HG03571 (cell line): ENCODE data around the gene CCN2.
"Not testable (repeated sequence)": the region's sequence is repeated elsewhere in the genome, so short reads cannot be mapped to it uniquely, and the experiment has no call there.

ENCODE experiments used
- ATAC-seq: cut with Tn5 transposase; IDR thresholded peaks from one replicate; pipeline ENCODE4 v1.9.1; 2021; ENCODE audit not compliant: unreplicated experiment

CCN2 gene

DNA sequence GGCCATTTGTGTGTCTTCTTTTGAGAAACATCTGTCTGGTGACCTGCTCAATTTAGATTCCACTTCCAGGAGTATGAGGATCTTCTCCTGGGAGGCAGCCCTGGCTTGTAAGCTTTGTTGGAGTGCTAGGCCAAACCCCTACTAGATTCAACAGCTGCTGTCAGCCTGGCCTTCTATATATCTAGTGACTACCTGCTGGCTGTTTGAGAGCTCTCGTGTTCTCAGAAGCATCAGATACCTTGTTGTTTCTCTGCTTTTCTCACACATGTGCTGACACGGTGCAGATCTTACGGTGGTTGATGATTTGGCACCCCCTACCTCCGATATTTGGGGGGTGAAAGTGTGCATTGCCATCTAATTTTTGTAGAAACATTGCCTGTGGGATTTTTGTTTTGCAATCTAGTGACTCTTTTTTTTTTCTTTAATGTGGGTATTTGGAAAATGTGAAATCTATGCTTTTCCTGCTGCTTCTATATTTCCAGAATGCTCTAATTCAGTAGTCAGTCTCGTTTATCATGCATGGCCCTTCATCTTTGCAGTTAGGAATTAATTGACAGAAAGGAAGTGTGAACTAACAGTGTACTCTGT, 4.7 kb downstream of the CCN2 start:
- ATAC-seq = no peak

DNA sequence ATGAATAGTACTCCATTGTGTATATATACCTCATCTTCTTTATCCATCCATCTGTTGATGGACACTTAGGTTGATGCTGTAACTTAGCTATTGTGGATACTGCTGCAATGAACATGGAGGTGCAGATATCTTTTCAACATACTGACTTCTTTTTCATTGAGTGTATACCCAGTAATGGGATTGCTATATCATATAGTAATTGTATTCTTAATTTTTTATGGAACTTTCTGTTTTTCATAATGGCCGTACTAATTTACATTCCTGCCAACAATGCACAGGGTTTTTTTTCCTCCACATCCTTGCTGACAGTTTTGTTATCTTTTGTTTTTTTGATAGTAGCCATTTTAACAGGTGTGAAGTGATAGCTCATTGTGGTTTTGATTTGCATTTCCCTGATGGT, 5.2 kb downstream of the CCN2 start:
- ATAC-seq = no peak

DNA sequence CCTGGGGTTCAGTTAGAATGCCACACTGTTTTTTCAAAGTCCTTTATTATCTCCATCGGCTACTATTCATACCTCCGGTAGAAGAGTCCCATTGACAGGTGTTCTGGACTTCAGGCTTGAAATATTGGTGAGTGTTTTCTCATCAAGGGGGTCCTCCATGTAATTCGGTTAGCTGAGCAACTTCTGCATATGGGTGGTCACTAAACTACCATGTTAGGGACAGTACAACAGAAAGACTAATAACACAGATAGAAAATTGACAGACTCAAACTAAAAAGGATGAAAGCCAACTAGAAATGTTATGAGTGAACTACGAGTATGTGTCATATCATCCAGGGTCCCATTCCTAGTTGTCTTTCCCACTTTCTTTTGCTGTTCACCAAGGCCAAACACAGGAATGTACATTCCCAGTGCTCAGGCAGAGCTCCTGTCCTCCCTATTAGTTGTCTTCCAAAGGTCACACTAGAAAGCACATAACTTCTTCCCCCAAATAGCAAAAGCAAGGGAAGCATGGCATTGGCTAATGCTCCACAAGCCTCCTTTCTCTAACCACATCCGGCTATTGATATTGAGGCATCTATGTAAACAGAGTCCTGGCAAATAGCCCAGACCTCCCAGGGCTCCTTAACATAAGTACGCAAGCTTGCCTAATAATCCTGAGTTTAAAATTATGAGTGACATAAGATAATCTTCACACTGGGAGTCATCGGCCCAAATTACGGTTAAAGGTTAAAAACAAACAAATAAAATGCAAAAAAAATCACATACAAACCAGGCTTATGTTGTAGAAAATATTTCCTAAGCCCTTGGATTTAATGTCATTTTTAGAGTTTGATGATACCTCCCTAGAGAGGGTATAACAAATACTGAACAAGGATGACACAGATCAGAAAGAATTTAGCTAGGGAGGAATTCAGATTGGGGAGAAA, 13.2 kb downstream of the CCN2 start:
- ATAC-seq = no peak

DNA sequence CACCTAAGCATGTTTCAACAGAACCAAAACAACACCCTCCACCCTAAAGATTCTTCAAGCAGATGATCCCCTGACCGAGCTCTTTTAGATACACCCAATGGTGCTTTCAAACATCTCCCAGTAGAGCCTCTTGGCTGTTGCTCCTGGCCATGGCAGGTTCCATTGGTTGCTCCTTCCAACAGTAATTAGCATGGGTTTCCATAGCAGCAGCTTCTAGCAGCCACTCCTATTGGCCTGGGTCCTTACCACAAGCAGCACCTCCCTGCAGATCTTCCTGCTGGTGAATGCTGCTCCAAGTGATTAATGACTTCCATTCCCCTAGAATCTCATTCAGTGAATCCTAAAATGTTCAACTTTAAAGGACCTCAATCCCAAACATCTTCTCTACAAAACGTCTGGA, 13.9 kb downstream of the CCN2 start:
- ATAC-seq = no peak

DNA sequence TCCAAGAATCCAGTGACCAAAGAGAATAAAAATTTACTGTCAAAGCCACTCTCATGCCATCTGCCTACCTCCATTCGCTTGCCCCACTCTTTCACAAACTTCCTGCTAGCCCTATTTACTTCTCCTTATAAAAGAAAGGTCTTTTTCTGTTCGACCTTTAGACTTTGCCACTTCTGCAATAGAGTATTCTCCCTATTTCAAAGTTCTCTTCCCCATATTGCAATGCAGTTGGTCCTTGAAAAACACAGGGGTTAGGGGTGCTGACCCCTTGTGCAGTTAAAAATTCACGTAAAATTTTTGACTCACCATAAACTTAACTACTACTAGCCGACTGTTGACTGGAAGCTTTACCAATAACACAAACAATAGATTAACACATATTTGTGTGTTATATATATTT, 15.0 kb downstream of the CCN2 start:
- ATAC-seq = no peak

DNA sequence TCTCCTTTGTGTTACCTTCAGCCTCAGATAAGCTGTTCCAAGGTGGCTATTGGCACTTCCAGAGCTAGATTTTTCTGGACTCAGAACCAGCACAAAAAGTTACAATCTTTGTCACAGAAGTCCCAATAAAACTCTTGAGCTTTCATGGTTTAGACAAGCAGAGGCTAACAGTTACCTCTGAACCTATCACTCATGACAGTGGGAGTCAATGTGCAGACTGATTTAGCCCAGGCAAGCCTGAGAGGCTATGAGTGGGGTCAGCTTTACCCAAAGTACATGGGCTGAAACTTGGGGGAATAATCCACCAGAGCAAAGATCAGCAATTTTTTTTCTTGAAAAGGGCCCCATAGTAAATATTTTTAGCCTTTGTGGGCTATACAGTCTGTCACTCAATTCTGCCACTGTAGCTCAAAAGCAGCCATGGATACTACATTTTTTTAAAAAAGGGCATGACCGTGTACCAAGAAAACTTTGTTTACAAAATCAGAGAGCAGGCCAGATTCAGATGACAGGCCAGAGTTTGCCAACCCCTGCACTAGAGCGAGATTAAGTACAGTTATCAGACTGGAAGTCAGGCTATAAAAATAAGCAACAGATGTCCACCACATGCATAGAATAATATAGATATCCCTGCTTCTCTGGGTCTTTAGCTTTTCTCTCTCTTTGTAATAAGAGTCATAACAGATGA, 20.0 kb downstream of the CCN2 start:
- ATAC-seq = no peak

DNA sequence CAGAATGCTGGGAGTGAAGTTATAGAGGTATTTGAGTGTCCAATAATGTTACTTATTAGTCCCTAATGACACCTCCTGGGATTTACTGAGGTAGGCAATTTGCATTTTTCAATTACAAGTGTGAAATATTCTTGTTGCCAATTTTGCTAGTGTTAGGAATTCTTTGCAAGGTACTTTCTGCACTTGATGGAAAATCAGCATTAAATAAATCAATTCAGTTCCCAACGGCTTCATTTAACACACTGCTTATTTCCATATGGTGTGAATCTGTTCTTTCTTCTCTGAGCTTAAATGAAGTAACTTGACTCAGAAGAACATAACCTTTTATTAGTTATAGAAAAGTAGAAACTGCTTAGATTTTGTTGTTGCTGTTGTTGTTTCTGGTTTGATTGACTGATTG, 21.2 kb downstream of the CCN2 start:
- no peak for ATAC-seq

DNA sequence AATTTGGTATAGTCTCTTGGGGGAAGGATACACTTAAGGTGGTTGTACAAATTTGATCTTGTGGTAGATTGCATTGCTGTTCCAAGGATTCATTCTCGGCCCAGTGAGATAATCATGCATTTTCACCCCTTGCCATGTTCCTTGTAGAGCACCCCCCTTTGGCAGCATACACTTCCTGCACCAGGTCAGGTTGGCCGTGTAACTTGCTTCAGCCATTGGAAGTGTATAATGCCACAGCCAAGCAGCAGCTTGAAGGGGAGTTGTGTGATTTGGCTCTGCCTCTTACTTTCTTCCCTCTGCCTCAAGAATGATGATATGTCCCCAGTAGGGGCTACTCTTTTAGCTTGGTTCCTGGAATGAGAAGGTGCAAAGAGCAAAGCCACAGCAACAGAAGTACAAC, 21.9 kb downstream of the CCN2 start:
- ATAC-seq = no peak

DNA sequence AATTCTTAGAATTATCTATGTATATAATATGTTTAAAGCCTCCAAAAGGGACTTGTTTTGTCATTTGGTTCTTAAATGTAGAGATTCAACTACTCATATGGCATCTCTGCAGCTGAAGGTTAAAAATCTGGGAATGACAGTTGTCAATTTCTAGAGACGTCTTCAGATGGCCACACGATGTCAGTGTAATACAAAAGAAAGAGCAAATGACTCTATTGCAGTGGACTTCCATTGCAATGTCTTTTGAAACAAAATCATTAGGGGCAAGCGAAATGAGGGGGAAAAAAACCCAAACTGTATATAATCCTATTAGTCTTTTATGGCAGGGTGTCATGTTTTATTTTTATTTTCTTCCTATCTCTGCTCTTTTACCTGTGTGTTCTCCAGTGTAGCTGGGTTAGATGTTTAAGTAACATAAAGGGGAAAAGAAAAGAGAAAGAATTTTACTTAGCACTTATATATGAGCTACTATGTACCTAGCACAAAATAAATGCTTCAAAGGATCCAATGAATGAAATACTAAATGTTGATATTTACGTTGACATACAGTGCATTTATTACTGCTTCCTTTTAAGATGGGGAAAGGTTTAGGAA, 26.2 kb downstream of the CCN2 start:
- no peak for ATAC-seq

DNA sequence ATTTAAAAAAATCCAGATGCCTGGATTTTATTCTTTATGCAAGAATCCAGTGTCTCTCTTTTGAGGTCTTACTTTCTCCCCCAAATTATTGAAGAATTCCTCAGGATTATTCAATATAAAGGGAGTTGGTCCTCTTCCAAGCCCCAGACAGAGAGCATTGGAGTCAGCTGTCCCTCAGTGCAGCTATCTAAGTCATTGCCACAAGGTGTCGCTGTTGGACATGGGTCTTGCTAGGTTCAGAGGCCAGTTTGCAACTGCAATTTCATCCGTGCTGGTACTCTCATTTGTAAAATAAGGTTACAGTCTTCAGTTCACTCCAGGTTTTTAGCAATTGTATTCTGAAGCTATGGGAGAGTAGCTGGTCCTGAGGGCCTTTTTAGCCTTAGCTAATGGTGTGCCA, 27.8 kb downstream of the CCN2 start:
- no peak for ATAC-seq

DNA sequence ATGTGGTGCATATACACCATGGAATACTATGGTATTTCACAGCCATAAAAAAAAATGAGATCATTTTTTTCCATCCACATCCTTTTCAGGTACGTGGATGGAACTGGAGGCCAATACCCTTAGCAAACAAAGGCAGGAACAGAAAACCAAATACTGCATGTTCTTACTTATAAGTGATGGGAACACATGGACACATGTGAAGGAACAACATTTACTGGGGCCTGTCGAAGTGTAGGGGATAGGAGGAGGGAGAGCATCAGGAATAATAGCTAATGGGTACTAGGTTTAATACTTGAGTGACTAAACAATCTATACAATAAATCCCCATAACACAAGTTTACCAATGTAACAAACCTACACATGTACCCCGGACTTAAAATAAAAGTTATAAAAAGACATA, 30.5 kb downstream of the CCN2 start:
- no peak for ATAC-seq

DNA sequence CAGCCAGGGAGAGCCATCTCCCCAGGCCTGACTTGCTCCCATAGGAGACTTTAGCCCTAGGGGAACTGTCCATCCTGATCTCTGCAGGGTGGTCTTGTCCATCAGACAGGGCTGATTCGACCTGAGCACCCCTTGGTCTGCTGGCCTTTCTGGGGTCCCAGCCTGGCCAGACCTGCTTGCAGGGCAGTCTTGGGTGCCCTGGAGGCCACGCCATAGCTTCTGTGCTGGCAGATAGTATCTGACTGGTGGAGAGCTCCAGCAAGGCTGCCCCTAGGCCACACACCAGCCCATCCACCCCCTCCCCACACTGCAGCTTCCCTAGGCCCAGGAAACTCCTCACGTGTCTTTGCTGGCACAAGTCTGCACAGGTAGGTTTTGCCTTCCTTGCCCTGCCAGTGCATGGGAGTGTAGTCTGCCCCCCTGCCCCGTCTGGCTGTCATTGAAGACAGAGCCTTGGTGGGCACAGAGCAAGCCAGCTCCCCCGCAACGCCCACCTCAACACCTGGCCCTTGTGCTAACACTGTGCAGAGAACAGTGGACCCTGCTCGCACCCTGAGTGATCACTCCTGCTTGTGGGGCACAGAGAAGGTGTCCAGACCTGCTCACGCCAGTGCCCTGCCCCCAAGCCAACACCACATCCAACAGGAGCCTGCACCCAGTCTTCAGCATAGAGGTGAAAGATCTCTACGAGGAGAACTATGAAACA, 32.4 kb downstream of the CCN2 start:
- no peak for ATAC-seq

DNA sequence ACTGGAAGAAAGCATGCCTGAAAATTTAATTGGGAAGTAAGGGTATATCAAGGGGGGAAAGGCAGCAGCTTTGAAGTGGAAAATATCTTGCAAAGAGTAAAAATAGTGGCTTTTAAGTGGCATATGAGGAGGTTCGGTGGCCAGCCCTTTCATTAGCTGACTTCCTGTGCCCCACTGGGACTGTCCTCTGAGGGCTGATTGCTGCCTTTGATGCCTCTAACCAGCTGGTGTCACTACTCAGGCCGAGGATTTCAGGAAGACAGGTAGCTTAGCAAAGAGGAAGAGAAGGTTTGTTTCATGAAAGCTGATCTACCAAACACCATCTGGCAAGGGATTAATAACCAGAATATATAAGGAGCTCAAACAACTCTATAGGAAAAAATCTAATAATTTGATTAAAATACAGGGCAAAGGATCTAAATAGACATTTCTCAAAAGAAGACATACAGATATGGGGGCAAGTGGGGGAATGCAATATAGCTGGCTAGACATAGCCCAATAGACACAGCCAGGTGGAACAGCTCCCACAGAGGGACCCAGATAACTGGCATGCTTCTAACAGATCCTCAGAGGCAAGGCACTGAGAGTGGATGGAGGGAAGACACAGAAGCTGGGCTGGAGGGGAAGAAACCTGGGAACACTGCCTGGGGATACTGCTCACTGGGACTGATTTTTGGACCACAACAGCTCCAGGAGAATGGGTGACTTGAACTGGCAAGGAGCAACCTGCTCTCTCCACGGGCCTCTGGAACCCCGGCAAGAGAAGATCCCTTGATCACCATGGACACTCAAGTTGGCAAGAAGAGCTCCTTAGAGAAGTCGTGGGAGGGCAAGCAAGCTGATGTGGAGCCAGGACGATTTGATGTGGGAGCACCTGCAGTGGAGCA, 33.2 kb downstream of the CCN2 start:
- ATAC-seq = no peak

DNA sequence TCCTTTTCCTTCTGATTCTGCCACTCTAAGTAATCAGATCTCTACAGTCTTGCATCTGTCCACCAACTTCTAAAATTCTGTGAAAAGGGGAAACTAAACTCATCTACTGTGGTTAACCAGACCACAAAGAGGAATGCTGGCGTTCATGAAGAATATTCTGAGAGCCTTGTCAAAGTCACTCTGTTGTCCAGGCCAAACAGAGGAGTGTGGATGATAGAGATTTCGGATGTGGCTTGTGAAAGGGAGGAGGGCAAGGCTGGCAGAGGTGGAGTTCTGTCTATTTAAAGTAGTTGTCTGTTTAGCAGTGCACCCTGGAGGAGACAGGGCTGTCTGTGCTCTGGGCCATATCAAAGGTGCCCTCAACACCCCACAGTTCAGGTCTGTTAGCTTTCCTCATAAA, 33.9 kb downstream of the CCN2 start:
- no peak for ATAC-seq

DNA sequence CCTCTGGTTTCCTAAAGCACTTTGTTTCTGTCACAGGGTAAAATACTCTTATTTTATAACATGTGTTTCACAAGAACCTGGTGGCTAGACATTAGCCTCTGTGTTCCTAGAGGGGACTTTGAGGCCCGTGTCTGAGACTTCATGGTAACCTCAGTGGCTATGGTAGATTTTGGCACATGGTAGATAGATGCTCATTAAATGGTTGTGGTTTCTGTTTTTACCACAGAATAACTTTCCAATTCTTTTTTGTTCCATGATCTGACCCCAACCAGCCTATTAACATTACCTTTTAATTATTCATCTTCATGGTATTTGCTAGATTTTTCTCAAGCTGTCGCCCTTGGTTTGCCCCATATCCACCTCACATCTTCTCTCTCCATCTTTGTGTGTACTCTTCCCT, 34.3 kb downstream of the CCN2 start:
- no peak for ATAC-seq

DNA sequence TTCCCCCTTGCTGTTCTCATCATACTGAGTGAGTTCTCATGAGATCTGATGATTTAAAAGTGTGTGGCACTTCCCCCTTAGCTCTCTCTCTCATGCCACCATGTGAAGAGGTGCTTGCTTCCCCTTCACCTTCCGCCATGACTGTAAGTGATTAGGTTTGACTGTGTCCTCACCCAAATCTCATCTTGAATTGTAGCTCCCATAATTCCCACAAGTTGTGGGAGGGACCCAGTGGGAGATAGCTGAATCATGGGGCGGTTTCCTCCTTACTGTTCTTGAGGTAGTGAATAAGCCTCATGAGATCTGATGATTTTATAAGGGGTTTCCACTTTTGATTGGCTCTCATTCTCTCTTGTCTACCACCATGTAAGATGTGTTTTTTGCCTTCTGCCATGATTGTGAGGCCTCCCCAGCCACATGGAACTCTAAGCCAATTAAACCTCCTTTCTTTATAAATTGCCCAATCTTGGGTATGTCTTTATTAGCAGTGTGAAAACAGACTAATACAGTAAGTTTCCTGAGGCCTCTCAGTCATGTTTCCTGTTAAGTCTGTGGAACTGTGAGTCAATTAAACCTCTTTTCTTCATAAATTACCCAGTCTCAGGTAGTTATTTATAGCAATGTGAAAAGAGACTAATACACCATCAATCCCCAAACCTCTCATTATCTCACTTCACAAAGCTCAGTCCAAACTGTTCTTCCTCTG, 34.9 kb downstream of the CCN2 start:
- not testable (repeated sequence) for ATAC-seq

DNA sequence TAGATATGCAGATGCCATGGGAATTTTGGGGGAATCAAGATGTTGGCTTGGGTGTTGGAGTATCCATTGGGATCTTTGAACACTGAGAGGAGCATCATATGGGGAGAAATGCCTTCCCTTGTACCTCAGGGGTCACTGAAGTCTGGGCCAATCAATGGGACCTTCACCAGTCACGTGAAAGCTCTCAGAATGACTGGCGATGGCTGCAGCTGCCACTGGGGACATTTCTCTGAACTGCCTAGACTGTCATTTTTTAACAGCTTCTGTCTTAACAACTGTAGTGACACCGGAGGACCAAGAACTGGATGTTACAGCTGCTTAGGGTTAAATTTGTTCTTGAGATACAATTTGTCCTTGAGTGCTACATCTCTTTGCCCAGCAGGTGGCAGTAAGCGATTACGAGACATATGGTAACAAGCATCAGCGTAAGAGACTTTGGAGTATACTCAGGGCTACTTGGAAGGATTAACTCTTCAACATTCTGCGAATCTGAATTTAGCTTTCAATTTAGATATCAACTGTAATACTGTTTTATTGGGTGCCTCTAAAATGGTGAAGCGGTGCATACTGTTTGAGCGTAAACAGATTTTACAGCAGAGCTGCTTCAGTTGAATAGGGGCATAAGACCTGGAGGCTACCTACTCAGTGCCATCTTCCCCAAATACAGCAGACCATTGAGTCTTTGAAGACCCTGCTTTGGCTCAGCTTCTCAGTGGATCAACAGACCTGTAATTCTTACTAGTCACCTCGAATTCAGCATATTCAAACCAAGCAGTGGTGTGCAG, 36.0 kb downstream of the CCN2 start:
- peak; percentile 66 for ATAC-seq

DNA sequence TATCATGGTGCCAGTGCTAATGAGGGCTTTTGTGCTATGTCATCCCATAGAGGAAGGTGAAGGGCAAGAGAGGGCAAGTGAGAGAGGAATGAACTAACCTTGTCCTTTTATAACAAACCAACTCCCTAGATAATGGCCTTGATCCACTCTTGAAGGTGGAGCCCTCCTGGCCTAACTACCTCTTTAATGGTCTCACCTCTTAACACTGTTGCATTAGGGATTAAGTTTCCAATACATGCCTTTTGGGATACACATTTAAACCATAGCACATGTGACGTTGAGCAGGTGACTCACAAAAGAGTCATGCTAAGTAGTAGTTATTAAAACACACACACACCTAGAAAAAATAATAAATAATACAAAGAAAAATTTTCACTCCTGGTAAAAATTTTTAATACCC, 36.9 kb downstream of the CCN2 start:
- ATAC-seq = no peak

DNA sequence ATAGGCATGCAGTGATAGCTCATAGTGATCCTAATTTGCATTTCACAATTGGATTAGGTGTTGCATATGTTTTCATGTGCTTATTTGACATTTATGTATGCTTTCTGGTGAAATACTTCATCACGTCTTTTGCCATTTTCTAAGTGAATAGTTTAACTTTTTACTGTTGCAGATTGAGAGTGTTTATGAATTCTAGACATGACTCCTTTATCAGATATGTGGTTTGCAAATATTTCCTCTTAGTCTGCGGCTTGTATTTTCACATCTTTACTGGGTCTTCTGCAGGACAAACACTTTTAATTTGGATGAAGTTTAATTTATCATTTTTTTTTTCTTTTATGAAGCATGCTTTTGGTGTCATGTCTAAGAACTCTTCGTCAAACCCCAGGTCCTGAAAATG, 39.2 kb downstream of the CCN2 start:
- ATAC-seq = no peak
